NCI-H128 (cell line): ENCODE data around the gene ATP6V1G2.
"Not testable (repeated sequence)": the region's sequence is repeated elsewhere in the genome, so short reads cannot be mapped to it uniquely, and the experiment has no call there.

Source experiments
- DNase-seq: peaks from one replicate; lab custom pipeline; 2025; ENCODE audit not compliant: unreplicated experiment; lab: John Stamatoyannopoulos, UW

Gene ATP6V1G2

GRCh38 chr6:31575952-31576685 is 29.7 kb upstream of the ATP6V1G2 start:
- DNase-seq: no peak

- DNase-seq: no peak
These were observed 29.0 kb upstream of the ATP6V1G2 start, which contains the start of gene TNF for GRCh38 chr6:31575335-31575901. TNF (plus strand) TSS chr6:31575565; CDS start chr6:31575742, 177 bp downstream.

GRCh38 chr6:31574106-31575061 is 28.0 kb upstream of the ATP6V1G2 start:
- DNase-seq: no peak

- no peak for DNase-seq
These were observed 27.1 kb upstream of the ATP6V1G2 start for GRCh38 chr6:31573239-31574105.

GRCh38 chr6:31572041-31572911 is 25.9 kb upstream of the ATP6V1G2 start, which contains the start of gene LTA:
LTA (plus strand) TSS chr6:31572289; CDS start chr6:31572743, 454 bp downstream.
- DNase-seq: no peak

GRCh38 chr6:31569861-31570536 is 23.6 kb upstream of the ATP6V1G2 start:
- no peak for DNase-seq

- DNase-seq: no peak
These were observed 22.1 kb upstream of the ATP6V1G2 start for GRCh38 chr6:31568537-31568961.

- DNase-seq: no peak
These were observed 21.3 kb upstream of the ATP6V1G2 start for GRCh38 chr6:31567531-31568370.

- no peak for DNase-seq
These were observed 14.3 kb upstream of the ATP6V1G2 start for GRCh38 chr6:31560697-31561058.

GRCh38 chr6:31559958-31560696 is 13.7 kb upstream of the ATP6V1G2 start:
- no peak for DNase-seq

- DNase-seq: no peak
These were observed 13.2 kb upstream of the ATP6V1G2 start for GRCh38 chr6:31559606-31559957.

- no peak for DNase-seq
These were observed 12.5 kb upstream of the ATP6V1G2 start for GRCh38 chr6:31558631-31559500.

GRCh38 chr6:31558318-31558625 is 11.9 kb upstream of the ATP6V1G2 start:
- no peak for DNase-seq

GRCh38 chr6:31557443-31558317 is 11.3 kb upstream of the ATP6V1G2 start:
- no peak for DNase-seq

GRCh38 chr6:31556307-31556706 is 9.9 kb upstream of the ATP6V1G2 start:
- DNase-seq: no peak

- DNase-seq: not testable (repeated sequence)
These were observed 5.0 kb upstream of the ATP6V1G2 start for GRCh38 chr6:31551371-31551770.
